Activated T-cell treated with anti-CD3 and anti-CD28 coated beads, Interleukin-2, amount 50 U/mL, for 4 hours (primary cell): ENCODE measurements around the gene ROR1. TPM values are rescaled to one million over a fixed set of nuclear protein-coding genes. Genes with fewer than 3 reads are reported as not detected.

Experiments used
- ATAC-seq, 2 donors: fragments of 200-7000 bp; cut with Tn5 transposase; one replicate each; pipeline ENCODE4 v1.10.0; 2021
- DNase-seq: peaks from one replicate; pipeline ENCODE4 v3.0.0-alpha.2; 2020
- H3K27me3 Mint-ChIP-seq: one replicate; pipeline ENCODE4 v1.8.0; 2021; ENCODE audit warnings: low read depth, mixed read lengths
- H3K36me3 Mint-ChIP-seq: one replicate; pipeline ENCODE4 v1.8.0; 2022; ENCODE audit warnings: mixed read lengths; ENCODE audit not compliant: insufficient read depth
- H3K4me1 Mint-ChIP-seq: one replicate; pipeline ENCODE4 v1.8.0; 2021; ENCODE audit warnings: low read depth, mixed read lengths
- H3K4me3 Mint-ChIP-seq: one replicate; pipeline ENCODE4 v1.8.0; 2021; ENCODE audit warnings: mild to moderate bottlenecking, moderate library complexity, mixed read lengths
- H3K9me3 Mint-ChIP-seq: one replicate; pipeline ENCODE4 v1.8.0; 2021; ENCODE audit warnings: mixed read lengths
- total RNA-seq, 3 donors: library from RNA; stranded (reverse); gene quantifications; one replicate each; pipeline ENCODE4 v1.2.1, GENCODE V29; 2021

The ROR1 gene
- total RNA-seq, 3 donors from 2014 or later = 0.08 to 0.38 (median 0.18) TPM

GRCh38 chr1:63858153-63858552 lies 84.3 kb downstream of the ROR1 start:
- H3K4me1 Mint-ChIP-seq = no peaks in the 10 kb centered on the region
- no peak for ATAC-seq
- DNase-seq = no peak
- H3K36me3 Mint-ChIP-seq = no peaks in the 10 kb centered on the region
- no peak overlapping the region for H3K4me3 Mint-ChIP-seq
- H3K9me3 Mint-ChIP-seq = peaks cover 17% of the 10 kb centered on the region
- peaks cover 3% of the 10 kb centered on the region for H3K27me3 Mint-ChIP-seq

- ATAC-seq (no peak), DNase-seq (no peak)
- no peaks in the 10 kb centered on the region for H3K36me3 Mint-ChIP-seq
- H3K9me3 Mint-ChIP-seq = peaks cover 17% of the 10 kb centered on the region
- H3K4me1 Mint-ChIP-seq = no peaks in the 10 kb centered on the region
- H3K27me3 Mint-ChIP-seq = peaks cover 3% of the 10 kb centered on the region
- H3K4me3 Mint-ChIP-seq = no peak overlapping the region
Observed at GRCh38 chr1:63859480-63860275, 85.9 kb downstream of the ROR1 start.

- Mint-ChIP-seq H3K9me3 (peaks cover 8% of the 10 kb centered on the region), H3K36me3 (no peaks in the 10 kb centered on the region), H3K27me3 (peaks cover 3% of the 10 kb centered on the region), H3K4me1 (no peaks in the 10 kb centered on the region), H3K4me3 (no peak overlapping the region)
- ATAC-seq = no peak
- no peak for DNase-seq
Observed at GRCh38 chr1:63861052-63861691, 87.4 kb downstream of the ROR1 start.

GRCh38 chr1:63863145-63863544 lies 89.3 kb downstream of the ROR1 start:
- H3K9me3 Mint-ChIP-seq = no peaks in the 10 kb centered on the region
- H3K27me3 Mint-ChIP-seq = peaks cover 3% of the 10 kb centered on the region
- ATAC-seq (no peak), DNase-seq (no peak)
- no peaks in the 10 kb centered on the region for H3K36me3 Mint-ChIP-seq
- H3K4me3 Mint-ChIP-seq = no peak overlapping the region
- no peaks in the 10 kb centered on the region for H3K4me1 Mint-ChIP-seq

- H3K27me3 Mint-ChIP-seq = no peaks in the 10 kb centered on the region
- no peaks in the 10 kb centered on the region for H3K9me3 Mint-ChIP-seq
- DNase-seq = no peak
- no peaks in the 10 kb centered on the region for H3K4me1 Mint-ChIP-seq
- no peak overlapping the region for H3K4me3 Mint-ChIP-seq
- no peak for ATAC-seq
- no peaks in the 10 kb centered on the region for H3K36me3 Mint-ChIP-seq
Observed at GRCh38 chr1:63864224-63864641, 90.4 kb downstream of the ROR1 start.

GRCh38 chr1:63865561-63865960 lies 91.7 kb downstream of the ROR1 start:
- Mint-ChIP-seq H3K9me3 (no peaks in the 10 kb centered on the region), H3K4me1 (no peaks in the 10 kb centered on the region), H3K36me3 (no peaks in the 10 kb centered on the region), H3K27me3 (peaks cover 3% of the 10 kb centered on the region), H3K4me3 (no peak overlapping the region)
- ATAC-seq (no peak), DNase-seq (no peak)

GRCh38 chr1:63866084-63866483 lies 92.3 kb downstream of the ROR1 start:
- H3K4me3 Mint-ChIP-seq = no peak overlapping the region
- H3K36me3 Mint-ChIP-seq = no peaks in the 10 kb centered on the region
- no peaks in the 10 kb centered on the region for H3K9me3 Mint-ChIP-seq
- H3K27me3 Mint-ChIP-seq = peaks cover 3% of the 10 kb centered on the region
- ATAC-seq = no peak
- H3K4me1 Mint-ChIP-seq = no peaks in the 10 kb centered on the region
- DNase-seq = no peak

- Mint-ChIP-seq H3K4me3 (no peak overlapping the region), H3K36me3 (no peaks in the 10 kb centered on the region), H3K27me3 (peaks cover 3% of the 10 kb centered on the region), H3K4me1 (no peaks in the 10 kb centered on the region), H3K9me3 (no peaks in the 10 kb centered on the region)
- no peak for ATAC-seq
- no peak for DNase-seq
Observed at GRCh38 chr1:63867429-63868176, 93.8 kb downstream of the ROR1 start.

- no peak for ATAC-seq
- Mint-ChIP-seq H3K4me3 (no peak overlapping the region), H3K36me3 (no peaks in the 10 kb centered on the region), H3K9me3 (no peaks in the 10 kb centered on the region), H3K27me3 (peaks cover 3% of the 10 kb centered on the region), H3K4me1 (no peaks in the 10 kb centered on the region)
- DNase-seq = no peak
Observed at GRCh38 chr1:63868268-63868781, 94.5 kb downstream of the ROR1 start.

GRCh38 chr1:63870152-63870551 lies 96.3 kb downstream of the ROR1 start:
- H3K9me3 Mint-ChIP-seq = no peaks in the 10 kb centered on the region
- H3K4me1 Mint-ChIP-seq = no peaks in the 10 kb centered on the region
- peaks cover 3% of the 10 kb centered on the region for H3K27me3 Mint-ChIP-seq
- H3K36me3 Mint-ChIP-seq = no peaks in the 10 kb centered on the region
- ATAC-seq (no peak), DNase-seq (no peak)
- no peak overlapping the region for H3K4me3 Mint-ChIP-seq

- Mint-ChIP-seq H3K4me1 (no peaks in the 10 kb centered on the region), H3K4me3 (no peak overlapping the region), H3K36me3 (no peaks in the 10 kb centered on the region), H3K9me3 (no peaks in the 10 kb centered on the region), H3K27me3 (peaks cover 3% of the 10 kb centered on the region)
- DNase-seq (no peak), ATAC-seq (no peak)
Observed at GRCh38 chr1:63871463-63871862, 97.6 kb downstream of the ROR1 start.

- Mint-ChIP-seq H3K4me1 (no peaks in the 10 kb centered on the region), H3K9me3 (no peaks in the 10 kb centered on the region), H3K36me3 (no peaks in the 10 kb centered on the region), H3K4me3 (no peak overlapping the region), H3K27me3 (peaks cover 3% of the 10 kb centered on the region)
- DNase-seq (no peak), ATAC-seq (no peak)
Observed at GRCh38 chr1:63873751-63874150, 99.9 kb downstream of the ROR1 start.

- Mint-ChIP-seq H3K4me3 (no peak overlapping the region), H3K36me3 (no peaks in the 10 kb centered on the region), H3K27me3 (peaks cover 5% of the 10 kb centered on the region), H3K4me1 (no peaks in the 10 kb centered on the region), H3K9me3 (no peaks in the 10 kb centered on the region)
- no peak for ATAC-seq
- DNase-seq = no peak
Observed at GRCh38 chr1:63874278-63874880, 100.6 kb downstream of the ROR1 start.

GRCh38 chr1:63875636-63876035 lies 101.8 kb downstream of the ROR1 start:
- no peaks in the 10 kb centered on the region for H3K9me3 Mint-ChIP-seq
- peaks cover 6% of the 10 kb centered on the region for H3K27me3 Mint-ChIP-seq
- no peaks in the 10 kb centered on the region for H3K36me3 Mint-ChIP-seq
- H3K4me3 Mint-ChIP-seq = no peak overlapping the region
- no peak for ATAC-seq
- H3K4me1 Mint-ChIP-seq = no peaks in the 10 kb centered on the region
- DNase-seq = no peak
